Activated CD8-positive, alpha-beta memory T cell treated with anti-CD3 and anti-CD28 coated beads for 1 hour (primary cell): ENCODE measurements around the gene SLC25A21.
"Not testable (repeated sequence)": the region's sequence is repeated elsewhere in the genome, so short reads cannot be mapped to it uniquely, and the experiment has no call there.

Experiments used
- DNase-seq, 2 donors: peaks; one replicate each; pipeline ENCODE4 v3.0.0-alpha.2; 2020; ENCODE audit warnings: low read depth in 1 of 2; ENCODE audit errors: extremely low read depth in 1 of 2

The SLC25A21 gene

DNA sequence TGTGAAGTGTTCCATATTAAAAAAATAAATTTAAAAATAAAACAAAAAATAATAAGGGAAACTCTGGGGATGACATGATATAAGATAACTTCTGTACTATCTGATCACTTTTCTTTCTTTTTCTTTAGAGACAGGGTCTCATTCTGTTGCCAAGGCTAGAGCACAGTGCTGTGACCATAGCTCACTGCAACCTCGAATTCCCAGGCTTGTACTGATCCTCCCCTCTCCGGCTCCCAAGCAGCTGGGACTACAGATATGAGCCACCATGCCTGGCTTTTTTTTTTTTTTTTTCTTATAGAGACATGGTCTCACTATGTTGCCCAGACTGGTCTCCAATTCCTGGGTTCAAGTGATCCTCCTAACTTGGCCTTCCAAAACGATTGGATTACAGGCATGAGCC lies 14.9 kb upstream of the SLC25A21 start:
- no peak for DNase-seq

DNA sequence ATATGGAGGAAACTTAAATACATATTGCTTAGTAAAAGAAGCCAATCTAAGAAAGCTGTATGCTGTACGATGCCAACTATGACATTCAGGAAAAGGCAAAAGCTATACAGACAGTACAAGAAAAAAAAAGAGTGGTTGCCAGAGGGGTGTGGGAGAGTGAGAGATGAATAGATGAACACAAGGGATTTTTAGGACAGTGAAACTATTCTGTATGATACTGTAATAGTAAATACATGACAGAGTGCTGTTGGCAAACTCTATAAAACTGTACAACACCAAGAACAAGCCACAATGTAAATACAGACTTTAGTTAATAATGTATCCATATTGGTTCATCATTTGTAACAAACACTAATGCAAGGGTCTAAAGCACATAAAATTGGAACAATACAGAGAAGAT lies 14.5 kb upstream of the SLC25A21 start:
- no peak for DNase-seq

DNA sequence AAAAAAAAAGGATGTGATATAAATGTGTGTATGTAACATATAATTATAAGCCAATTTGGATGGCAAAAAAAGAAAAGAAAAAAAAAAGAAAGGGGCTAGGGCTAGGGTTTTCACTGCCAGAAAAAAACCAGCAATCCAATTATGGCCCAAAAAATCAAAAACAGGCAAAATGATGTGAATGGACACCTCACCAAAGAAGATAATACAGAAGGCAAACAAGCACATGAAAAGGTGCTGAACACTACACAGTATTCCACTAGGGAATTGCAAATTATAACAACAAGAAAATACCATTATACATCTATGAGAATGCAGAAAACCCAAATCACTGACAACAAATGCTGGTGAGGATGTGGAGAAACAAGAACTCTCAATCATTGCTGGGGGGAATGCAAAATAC lies 13.3 kb upstream of the SLC25A21 start:
- no peak for DNase-seq

DNA sequence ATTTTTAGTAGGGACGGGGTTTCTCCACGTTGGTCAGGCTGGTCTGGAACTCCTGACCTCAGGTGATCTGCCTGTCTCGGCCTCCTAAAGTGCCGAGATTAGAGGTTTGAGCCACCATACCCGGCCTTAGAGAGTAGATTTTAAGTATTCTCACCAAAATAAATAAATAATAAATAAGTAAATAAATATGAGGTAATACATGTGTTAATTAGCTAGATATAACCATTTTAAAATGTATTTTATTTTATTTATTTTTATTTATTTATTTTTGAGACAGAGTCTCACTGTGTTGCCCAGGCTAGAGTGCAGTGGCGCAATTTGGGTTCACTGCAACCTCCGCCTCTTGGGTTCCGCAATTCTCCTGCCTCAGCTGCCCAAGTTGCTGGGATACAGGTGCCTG lies 12.1 kb upstream of the SLC25A21 start:
- not testable (repeated sequence) for DNase-seq

DNA sequence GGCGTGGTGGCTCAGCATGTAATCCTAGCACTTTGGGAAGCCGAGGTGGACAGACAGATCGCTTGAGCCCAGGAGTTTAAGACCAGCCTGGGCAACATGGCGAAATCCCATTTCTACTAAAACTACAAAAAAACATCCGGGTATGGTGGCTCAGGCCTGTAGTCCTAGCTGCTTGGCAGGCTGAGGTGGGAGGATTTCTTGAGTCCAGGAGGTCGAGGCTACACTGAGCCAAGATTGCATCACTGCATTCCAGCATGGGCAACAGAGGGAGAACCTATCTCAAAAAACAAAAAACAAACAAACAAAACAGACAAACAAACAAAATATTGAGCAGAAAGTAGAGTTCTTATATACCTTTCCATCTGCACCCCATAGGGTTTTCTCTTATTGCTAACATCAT lies 9.0 kb upstream of the SLC25A21 start:
- DNase-seq, result no peak

DNA sequence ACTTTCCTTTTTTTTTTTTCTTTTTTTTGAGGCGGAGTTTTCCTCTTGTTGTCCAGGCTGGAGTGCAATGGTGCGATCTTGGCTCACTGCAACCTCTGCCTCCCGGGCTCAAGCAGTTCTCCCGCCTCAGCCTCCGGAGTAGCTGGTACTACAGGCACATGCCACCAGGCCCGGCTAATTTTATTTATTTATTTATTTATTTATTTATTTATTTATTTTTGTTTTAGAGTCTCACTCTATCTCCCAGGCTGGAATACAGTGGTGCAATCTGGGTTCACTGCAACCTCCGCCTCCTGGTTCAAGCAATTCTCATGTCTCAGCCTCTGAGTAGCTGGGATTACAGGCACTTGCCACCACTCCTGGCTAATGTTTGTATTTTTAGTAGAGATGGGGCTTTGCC lies 8.5 kb upstream of the SLC25A21 start:
- DNase-seq, result not testable (repeated sequence)

DNA sequence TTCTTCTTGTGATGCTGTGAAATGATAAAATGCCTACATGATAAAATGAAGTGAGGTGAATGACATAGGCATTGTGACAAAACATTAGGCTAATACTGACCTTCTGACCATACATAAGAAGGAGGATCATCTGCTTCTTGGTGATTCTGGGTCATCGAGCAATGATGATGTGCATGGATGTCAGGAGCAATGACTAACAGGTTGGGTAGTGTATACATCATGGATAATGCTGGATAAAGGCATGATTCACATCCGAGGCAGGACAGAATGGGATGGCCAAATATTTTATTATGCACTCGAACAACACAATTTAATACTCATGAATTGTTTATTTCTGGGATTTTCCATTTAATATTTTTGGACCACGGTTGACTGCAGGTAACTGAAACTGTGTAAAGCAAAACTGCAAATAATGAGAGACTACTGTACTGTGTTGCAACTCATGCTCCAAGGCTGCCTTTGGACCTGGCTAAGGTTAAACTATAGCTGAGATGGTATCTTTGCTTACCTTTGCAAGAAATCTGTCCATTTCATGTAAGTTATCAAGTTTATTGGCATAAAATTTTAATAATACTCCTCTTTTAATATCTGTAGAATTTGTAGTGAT lies 7.6 kb upstream of the SLC25A21 start:
- DNase-seq, result no peak

DNA sequence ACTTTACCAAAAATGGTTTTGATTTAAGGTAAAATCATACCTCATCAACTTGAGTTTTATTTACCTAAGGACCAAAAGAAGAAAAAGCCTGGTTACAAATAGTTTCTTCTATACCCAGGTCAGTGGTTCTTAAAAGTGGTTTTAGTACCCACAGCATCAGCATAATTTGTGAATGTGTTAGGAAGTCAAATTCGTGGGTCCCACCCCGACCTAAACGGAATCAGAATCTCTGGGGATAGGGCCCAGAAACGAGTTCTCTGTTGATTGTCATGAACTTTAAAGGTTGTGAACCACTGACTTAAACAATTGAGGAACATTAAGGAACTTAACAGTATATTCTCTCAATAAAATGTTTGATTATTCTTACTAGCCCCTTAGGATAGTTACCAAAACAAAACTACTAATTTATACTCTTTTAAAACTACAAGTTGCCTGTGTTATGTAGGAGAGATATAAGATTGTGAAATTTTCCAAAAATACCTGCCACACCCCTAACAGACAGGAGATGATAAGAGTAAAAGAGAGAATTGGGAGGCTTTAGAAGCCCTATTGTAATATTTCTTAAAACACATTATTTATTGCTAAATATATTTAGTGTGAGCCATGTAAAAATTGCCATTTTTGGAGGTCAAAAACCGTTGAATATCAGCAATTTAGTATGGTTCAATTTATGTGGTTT lies 669 bp upstream of the SLC25A21 start:
- no peak for DNase-seq

DNA sequence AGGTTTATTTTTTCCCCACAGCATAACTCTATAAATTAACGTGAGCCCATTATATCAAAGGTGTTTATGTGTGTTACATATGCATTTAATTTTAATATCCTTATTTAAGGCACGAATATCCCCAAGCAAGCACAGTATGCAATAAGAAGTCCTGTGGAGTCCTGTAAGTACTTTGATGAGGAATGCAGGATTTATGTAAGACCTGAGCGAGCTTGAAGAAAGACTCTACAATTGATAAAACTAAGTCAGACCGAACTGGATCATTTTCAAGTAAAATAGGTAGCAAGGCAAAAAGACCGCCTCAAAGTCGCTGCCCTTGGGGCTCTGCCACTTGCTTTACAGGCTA lies 755 bp downstream of the SLC25A21 start:
- no peak for DNase-seq

DNA sequence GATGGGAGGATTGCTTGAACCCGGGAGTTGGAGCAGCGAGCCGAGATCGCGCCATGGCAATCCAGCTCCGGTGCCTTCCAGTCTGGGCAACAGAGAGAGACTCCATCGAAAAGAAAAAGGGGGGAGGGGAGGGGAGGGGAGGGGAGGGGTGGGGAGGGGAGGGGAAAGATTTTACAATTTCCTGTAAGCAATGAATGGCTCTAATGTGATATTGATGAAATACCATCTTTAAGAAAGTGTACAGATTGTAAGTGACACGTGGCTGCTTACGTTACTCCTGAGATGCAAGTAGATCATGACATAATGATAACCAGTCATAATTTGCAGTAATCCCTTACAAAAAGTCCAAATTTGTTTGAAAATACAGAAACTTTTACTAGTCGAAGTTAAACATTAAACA lies 1.4 kb downstream of the SLC25A21 start:
- no peak for DNase-seq

DNA sequence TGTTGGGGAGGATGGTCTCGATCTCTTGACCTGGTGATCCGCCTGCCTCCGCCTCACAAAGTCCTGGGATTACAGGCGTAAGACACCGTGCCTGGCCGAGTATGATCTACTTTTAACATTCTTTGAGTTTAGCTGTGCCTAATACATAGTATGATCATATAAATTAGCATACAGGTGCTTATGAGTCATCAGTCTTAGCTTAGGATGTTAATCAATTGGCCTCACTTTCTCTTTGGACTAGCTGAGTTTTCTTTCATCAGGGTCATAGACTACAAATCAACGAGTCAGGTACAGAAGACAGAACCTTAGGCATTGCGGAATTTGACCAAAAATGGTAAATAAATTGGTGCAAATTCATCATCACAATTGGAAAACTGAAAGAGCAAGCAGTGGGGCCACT lies 2.2 kb downstream of the SLC25A21 start:
- no peak for DNase-seq

DNA sequence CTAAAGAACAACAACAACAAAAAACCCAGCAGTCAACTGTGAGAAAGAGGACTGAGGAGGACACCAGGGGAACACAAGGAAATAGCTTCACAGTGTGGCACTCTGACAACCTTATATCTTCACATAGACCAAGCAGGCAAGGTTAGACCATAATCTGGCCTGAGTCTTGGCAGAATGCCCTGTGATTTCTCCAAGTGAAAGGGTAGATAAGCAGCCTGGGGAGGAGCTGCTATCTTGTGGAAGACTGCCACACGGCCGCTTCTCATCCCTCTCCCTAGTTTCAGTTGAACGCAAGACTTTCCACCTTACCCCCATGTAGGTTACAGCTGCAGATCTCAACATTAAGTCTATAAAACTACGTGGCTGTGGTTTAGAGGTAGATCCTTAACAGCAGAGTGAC lies 3.7 kb downstream of the SLC25A21 start:
- DNase-seq, result no peak

DNA sequence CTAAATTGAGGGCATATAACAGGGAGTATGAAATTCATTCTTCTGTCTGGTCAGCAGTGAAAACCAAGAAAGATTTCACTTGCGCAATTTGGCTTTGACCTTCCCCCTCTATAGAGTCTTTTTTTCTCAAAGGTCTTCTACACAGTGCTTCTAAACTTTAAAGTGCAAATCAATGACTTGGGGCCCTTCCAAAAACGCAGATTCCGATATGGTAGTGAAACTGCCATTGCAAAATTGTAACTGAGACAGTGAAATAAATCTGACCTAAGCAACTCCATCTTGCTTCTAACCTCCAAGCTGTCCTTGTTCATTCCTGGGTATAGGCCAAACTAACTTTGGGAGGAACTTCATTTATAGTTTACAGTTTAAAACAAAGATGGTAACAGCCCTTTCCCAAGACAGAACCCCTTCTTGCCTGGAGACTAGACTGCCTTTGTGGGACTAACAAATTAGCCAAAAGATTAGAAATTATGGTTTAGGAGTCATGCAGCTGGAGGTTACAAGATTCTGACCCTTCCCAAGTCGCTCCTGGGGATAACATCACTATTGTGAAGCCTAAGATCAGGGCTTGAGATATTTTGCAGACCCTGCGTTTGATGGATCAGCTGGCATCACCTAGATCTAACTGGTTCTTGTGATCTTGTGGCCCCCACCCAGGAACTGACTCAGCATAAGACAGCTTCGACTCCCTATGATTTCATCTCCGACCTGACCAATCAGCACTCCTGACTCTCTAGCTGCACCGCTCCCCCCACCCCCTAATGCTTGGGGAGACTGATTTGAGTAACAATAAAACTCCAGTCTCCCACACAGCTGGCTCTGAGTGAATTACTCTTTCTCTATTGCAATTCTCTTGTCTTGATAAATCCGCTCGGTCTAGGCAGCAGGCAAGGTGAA lies 5.0 kb downstream of the SLC25A21 start:
- DNase-seq, result no peak

DNA sequence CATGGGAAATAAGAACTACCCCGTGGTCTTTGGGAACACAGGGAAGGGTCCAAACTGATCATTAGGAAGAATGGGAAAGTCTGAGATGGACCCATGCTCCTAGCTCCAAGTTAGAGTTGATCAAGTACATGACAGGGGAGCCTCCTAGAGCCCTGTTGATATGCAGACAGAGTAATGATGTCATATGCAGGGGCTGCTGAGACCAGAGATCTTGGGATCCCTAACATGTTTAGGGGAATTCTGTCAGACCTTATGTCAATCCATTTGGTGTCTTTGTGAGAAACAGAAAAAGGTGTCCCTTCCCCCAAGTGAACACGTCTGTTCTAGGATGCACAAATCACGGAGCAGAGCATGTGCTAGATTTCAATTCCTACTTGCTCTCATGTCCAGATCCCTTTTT lies 6.6 kb downstream of the SLC25A21 start:
- no peak for DNase-seq

DNA sequence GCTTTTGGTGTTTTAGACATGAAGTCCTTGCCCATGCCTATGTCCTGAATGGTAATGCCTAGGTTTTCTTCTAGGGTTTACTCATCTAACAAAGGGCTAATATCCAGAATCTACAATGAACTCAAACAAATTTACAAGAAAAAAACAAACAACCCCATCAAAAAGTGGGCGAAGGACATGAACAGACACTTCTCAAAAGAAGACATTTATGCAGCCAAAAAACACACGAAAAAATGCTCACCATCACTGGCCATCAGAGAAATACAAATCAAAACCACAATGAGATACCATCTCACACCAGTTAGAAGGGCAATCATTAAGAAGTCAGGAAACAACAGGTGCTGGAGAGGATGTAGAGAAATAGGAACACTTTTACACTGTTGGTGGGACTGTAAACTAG lies 10.1 kb downstream of the SLC25A21 start:
- not testable (repeated sequence) for DNase-seq

DNA sequence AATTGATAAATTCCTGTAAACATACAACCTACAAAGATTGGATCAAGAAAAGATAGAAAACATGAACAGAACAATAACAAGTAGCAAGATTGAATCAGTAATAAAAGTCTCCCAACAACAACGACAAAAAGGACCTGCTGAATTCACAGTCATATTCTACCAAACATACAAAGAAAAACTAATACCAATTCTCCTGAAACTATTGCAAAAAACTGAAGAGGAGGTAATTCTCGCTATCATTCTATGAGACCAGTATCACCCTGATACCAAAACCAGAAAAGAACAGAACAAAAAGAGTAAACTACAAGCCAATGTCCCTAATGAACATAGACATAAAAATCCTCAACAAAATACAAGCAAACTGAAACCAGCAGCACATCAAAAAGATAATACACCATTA lies 14.4 kb downstream of the SLC25A21 start:
- DNase-seq, result no peak

DNA sequence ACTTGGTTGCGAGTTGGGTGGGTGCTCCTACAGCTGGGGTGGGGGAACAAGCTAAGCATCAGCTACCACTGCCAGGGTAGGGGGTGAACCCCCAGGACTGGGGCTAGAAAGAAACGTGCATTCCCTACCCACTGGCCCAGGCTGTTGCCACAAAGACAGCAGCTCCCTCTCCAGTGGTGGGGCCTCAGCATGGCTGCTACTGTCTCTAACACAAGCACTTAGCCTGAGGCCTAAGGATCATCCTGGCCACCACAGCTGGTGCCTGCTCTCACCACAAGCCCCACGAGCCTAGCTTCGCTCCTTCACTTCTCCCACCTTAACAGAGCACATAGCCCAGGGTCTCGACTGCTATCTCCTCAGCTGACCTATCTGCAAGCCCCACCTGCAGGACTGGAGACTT lies 18.9 kb downstream of the SLC25A21 start:
- no peak for DNase-seq

DNA sequence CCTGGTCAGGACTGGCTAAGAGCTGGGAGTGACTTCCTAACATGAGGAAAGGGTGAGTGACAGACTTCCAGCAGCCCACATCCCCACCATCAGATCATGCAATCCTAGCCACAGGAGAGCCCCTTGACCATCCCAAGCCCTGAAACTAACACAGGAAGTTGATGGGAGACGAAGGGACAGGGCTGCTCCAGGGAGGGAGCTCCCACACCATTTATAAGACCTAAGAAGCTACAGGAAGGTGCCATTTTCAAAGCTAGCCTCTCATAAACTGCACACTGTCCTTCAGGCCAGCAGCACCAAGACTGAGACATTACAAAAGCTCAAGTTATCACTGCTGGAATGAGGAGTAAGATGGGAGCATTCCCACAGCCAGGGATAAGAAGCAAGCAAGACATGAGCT lies 19.4 kb downstream of the SLC25A21 start:
- no peak for DNase-seq

DNA sequence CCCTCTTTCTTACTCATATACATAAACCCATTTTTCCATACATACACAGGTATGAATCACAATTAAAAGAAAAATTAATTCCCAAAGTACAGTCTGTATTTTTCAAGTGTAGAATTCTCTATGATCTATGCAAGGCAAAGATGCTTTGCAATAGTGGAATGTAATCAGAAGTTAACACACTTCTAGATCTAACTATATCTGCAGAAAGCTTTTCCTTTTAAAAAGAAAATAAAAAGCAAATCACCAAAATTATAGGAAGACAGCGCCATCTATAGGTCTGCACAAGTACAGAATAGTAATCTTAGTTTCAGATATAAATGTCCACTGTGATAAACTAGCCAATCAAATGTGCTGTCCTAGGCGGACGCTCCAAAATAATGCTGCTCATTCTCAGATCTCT lies 22.0 kb downstream of the SLC25A21 start:
- no peak for DNase-seq

DNA sequence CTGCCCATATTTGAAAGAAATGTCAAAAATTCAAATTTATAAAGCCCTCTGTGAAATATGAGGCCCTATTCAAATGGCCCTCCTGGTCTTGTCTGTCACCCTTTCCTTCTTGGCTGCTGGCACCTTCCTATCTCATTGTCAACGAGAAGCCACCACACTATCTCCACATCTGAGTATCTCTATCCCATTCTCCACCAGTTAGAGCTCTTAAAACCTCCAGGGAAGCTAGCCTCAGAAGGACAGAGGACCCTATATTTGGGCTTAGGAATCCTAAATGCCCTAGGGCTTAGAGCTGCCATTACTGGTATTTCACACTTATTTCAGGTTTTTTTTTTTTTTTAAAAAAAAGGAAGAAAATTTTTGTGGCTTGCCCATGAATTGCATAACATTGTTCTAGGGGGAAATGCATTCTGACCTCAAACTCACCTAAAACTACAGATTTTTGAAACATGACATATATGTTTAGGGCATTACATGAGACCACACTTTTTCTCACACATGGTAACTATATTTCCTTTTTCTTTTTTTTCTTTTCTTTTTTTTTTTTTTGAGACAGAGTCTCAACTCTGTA lies 25.0 kb downstream of the SLC25A21 start:
- no peak for DNase-seq

DNA sequence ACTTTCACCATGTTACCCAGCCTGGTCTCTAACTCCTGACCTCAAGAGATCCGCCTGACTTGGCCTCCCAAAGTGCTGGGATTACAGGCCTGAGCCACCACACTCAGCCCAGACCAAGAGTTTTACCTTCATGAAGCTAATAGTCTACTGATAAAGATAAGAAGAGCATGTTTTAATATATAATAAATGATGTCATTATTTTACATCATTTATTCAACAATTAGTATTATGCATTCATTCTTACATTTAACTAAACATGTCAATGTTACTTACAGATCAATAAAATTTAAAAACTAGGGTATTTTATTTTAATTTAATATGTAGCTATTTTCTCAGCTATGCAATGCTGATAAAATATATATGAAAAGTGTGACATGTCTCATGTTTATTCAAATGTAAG lies 26.0 kb downstream of the SLC25A21 start:
- not testable (repeated sequence) for DNase-seq

DNA sequence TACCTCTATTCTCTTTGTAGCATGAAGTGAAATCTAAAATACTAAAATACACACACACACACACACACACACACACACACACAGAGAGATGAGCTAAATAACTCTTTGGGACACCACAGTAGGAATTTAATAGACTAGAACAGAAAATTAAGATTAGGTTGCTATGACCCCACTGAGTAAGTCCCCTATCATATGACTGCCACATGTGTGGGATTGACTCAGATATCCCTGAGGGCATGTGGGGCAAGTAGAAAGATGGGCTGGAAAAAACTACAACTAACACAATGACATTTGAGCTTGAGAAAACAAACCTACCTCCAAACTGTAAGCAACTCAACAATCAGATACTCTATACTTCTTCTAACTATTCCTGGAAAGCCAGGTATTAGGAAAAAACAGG lies 27.0 kb downstream of the SLC25A21 start:
- no peak for DNase-seq
